HG03280 (cell line): ENCODE measurements around the gene PCGF1.
"Not testable (repeated sequence)": the region's sequence is repeated elsewhere in the genome, so short reads cannot be mapped to it uniquely, and the experiment has no call there.

Experiments used
- ATAC-seq: cut with Tn5 transposase; IDR thresholded peaks from one replicate; pipeline ENCODE4 v1.9.1; 2021; ENCODE audit warnings: mild to moderate bottlenecking, moderate library complexity; ENCODE audit not compliant: unreplicated experiment

The PCGF1 gene

GRCh38 chr2:74499940-74500577 is 7.4 kb downstream of the PCGF1 start:
- no peak for ATAC-seq

- ATAC-seq: no peak
Measured at GRCh38 chr2:74499267-74499939, 8.1 kb downstream of the PCGF1 start, which contains the start of gene LBX2. TSS of gene LBX2 (minus strand) at chr2:74499603. CDS start at chr2:74499537, 66 bp downstream.

- ATAC-seq: no peak
Measured at GRCh38 chr2:74498500-74499266, 8.8 kb downstream of the PCGF1 start.

- ATAC-seq: no peak
Measured at GRCh38 chr2:74497777-74498499, 9.6 kb downstream of the PCGF1 start.

GRCh38 chr2:74496997-74497776 is 10.3 kb downstream of the PCGF1 start:
- ATAC-seq: no peak

- no peak for ATAC-seq
Measured at GRCh38 chr2:74495440-74495839, 12.1 kb downstream of the PCGF1 start.

- no peak for ATAC-seq
Measured at GRCh38 chr2:74493546-74493945, 13.9 kb downstream of the PCGF1 start.

- ATAC-seq: no peak
Measured at GRCh38 chr2:74491648-74492544, 15.6 kb downstream of the PCGF1 start.

- ATAC-seq: no peak
Measured at GRCh38 chr2:74489906-74490305, 17.6 kb downstream of the PCGF1 start.

- ATAC-seq: no peak
Measured at GRCh38 chr2:74488643-74489481, 18.6 kb downstream of the PCGF1 start.

GRCh38 chr2:74486141-74486540 is 21.4 kb downstream of the PCGF1 start:
- ATAC-seq: no peak

- ATAC-seq: not testable (repeated sequence)
Measured at GRCh38 chr2:74483675-74484164, 23.8 kb downstream of the PCGF1 start.

- peak; percentile 90 for ATAC-seq
Measured at GRCh38 chr2:74482801-74483674, 24.5 kb downstream of the PCGF1 start, which contains the start of the genes CCDC142 and TTC31. TSS of gene CCDC142 (minus strand) at chr2:74482998. CDS start at chr2:74482837, 161 bp downstream. TSS of gene TTC31 (plus strand) at chr2:74483081. CDS start at chr2:74483096, 15 bp downstream.

- ATAC-seq: peak; percentile 29
Measured at GRCh38 chr2:74481961-74482800, 25.3 kb downstream of the PCGF1 start.

GRCh38 chr2:74481431-74481830 is 26.1 kb downstream of the PCGF1 start:
- no peak for ATAC-seq

GRCh38 chr2:74474899-74475298 is 32.6 kb downstream of the PCGF1 start:
- ATAC-seq: no peak
